Right cardiac atrium (tissue), 5 donors: ENCODE measurements around the gene CWC15. TPM values are rescaled to one million over a fixed set of nuclear protein-coding genes. Genes with fewer than 3 reads are reported as not detected.

Experiments
- ATAC-seq, 2 donors: fragments of 200-7000 bp; cut with Tn5 transposase; one replicate each; pipeline versions ENCODE4 v1.8.0 to v1.9.1; 2020; ENCODE audit warnings: moderate library complexity in 2 of 2, mild to moderate bottlenecking in 1 of 2
- DNase-seq, 3 donors: peaks; one replicate each; pipeline ENCODE4 v3.0.0-alpha.2; 2020
- H3K27ac ChIP-seq: one replicate; pipeline ENCODE4 v1.5.1; 2013; ENCODE audit warnings: mild to moderate bottlenecking, low read length, control low read depth, moderate library complexity
- H3K27me3 ChIP-seq: one replicate; pipeline ENCODE4 v1.6.1; 2013; ENCODE audit not compliant: control insufficient read depth, insufficient read depth
- H3K4me1 ChIP-seq: one replicate; pipeline ENCODE4 v1.6.1; 2013; ENCODE audit warnings: low read length; ENCODE audit not compliant: control insufficient read depth, insufficient read depth
- H3K4me3 ChIP-seq: one replicate; pipeline ENCODE4 v1.5.1; 2013; ENCODE audit warnings: low read length, control low read depth
- H3K9me3 ChIP-seq: one replicate; pipeline ENCODE4 v1.6.1; 2013; ENCODE audit warnings: low read length; ENCODE audit not compliant: control insufficient read depth
- WGBS: extraction: QIAGEN DNeasy Blood & Tissue Kit; methylation state at CpG from one replicate; pipeline ENCODE4 v1.1.7; 2013; 5-methylcytosine and 5-hydroxymethylcytosine counted together
- intact Hi-C, 4 donors: fragments of 100-400 bp; cut with DNase I; formaldehyde crosslinking; loops; one replicate each; pipeline versions ENCODE4 v1.11.0 to v1.14.0; 2022 to 2023
- polyA plus RNA-seq: library from polyadenylated mRNA; stranded (reverse); fragments of 200-250 nt; gene quantifications from one replicate; pipeline ENCODE4 v1.2.3, GENCODE V29; 2013
- total RNA-seq, 4 donors: library from RNA; stranded (reverse); fragmentation: NEBNext Ultra II Directional; extraction: Animal tissue kit (Norgen Biotek cat#: 25700); gene quantifications; one replicate each; pipeline ENCODE4 v1.2.1, GENCODE V29; 2021
- donor health status: healthy with polysubstance abuse.
- donor health status: DM: no; HTN: yes; CAD: no.
- donor health status: DM: no; HTN: no; CAD: no.
- donor health status: DM: no; HTN: yes; CAD: no; lungs with severe emphysema.
- donor health status: DM: yes; HTN: yes; CAD: no.

Gene CWC15
- total and polyA plus RNA-seq, 5 donors = 63.6 to 82.7 (median 67.4) TPM

- no peak overlapping the region for H3K27ac ChIP-seq
- 63% methylated on average over 4 of the region's 4 CpGs for WGBS
- no peaks in the 10 kb centered on the region for H3K4me1 ChIP-seq
- ATAC-seq (no peak), DNase-seq (no peak)
- H3K4me3 ChIP-seq = no peak overlapping the region
- intact Hi-C loops = loop anchor here in 1 of 4 donors (10.0 kb wide), 1 partner anchor 332 kb away; no protein-coding TSS in a partner anchor
- no peaks in the 10 kb centered on the region for H3K9me3 ChIP-seq
- no peaks in the 10 kb centered on the region for H3K27me3 ChIP-seq
Measured at GRCh38 chr11:94956963-94957362, 16.4 kb downstream of the CWC15 start.

- intact Hi-C loops = loop anchor here in 1 of 4 donors (10.0 kb wide), 1 partner anchor 330 kb away; no protein-coding TSS in a partner anchor
- H3K4me3 ChIP-seq = no peak overlapping the region
- WGBS = 84% methylated on average over 1 of the region's 1 CpG
- H3K27ac ChIP-seq = no peak overlapping the region
- H3K27me3 ChIP-seq = no peaks in the 10 kb centered on the region
- DNase-seq (no peak), ATAC-seq (no peak)
- H3K4me1 ChIP-seq = no peaks in the 10 kb centered on the region
- no peaks in the 10 kb centered on the region for H3K9me3 ChIP-seq
Measured at GRCh38 chr11:94954753-94955152, 18.6 kb downstream of the CWC15 start.

GRCh38 chr11:94948070-94948617, 25.2 kb downstream of the CWC15 start:
- ATAC-seq (no peak), DNase-seq (no peak)
- WGBS = 76% methylated on average over 4 of the region's 4 CpGs
- Histone ChIP-seq H3K27ac (no peak overlapping the region), H3K4me1 (no peaks in the 10 kb centered on the region), H3K4me3 (no peak overlapping the region), H3K9me3 (no peaks in the 10 kb centered on the region), H3K27me3 (no peaks in the 10 kb centered on the region)
- intact Hi-C loops = no loop called here

- H3K4me1 ChIP-seq = no peaks in the 10 kb centered on the region
- DNase-seq = no peak
- intact Hi-C loops = no loop called here
- no peaks in the 10 kb centered on the region for H3K9me3 ChIP-seq
- H3K27me3 ChIP-seq = no peaks in the 10 kb centered on the region
- no peak for ATAC-seq
- no peak overlapping the region for H3K4me3 ChIP-seq
- H3K27ac ChIP-seq = no peak overlapping the region
- 87% methylated on average over 4 of the region's 4 CpGs for WGBS
Measured at GRCh38 chr11:94946812-94947211, 26.5 kb downstream of the CWC15 start.

DNA sequence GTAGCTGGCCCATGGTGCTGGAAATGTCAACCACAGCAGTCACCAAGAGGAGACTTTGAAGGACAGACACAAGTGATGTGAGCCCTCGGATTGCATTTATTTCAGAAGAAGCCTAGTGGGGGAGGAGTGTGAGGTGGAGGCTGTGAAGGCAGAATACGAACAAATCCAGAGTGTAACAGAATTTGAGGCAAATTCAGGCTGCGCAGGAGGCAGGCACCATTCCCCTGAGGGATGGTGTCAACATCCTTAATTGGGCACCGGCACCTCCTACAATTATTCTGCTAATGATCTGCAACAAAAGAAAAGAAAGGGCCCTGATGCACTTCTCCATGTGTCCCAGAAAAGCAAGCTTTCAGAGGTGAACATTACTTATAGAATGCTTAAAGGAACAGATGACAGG, 32.2 kb downstream of the CWC15 start:
- H3K4me1 ChIP-seq = peaks cover 4% of the 10 kb centered on the region
- no peak overlapping the region for H3K27ac ChIP-seq
- ATAC-seq (no peak), DNase-seq (no peak)
- H3K27me3 ChIP-seq = no peaks in the 10 kb centered on the region
- H3K4me3 ChIP-seq = no peak overlapping the region
- no peaks in the 10 kb centered on the region for H3K9me3 ChIP-seq
- intact Hi-C loops = no loop called here
- 83% methylated on average over 4 of the region's 4 CpGs for WGBS

- 97% methylated on average over 2 of the region's 2 CpGs for whole genome bisulfite sequencing
- Histone ChIP-seq H3K9me3 (no peaks in the 10 kb centered on the region), H3K27ac (no peak overlapping the region), H3K4me1 (peaks cover 4% of the 10 kb centered on the region), H3K27me3 (no peaks in the 10 kb centered on the region), H3K4me3 (no peak overlapping the region)
- DNase-seq = no peak
- no peak for ATAC-seq
- intact Hi-C loops = no loop called here
Measured at GRCh38 chr11:94939346-94939745, 34.0 kb downstream of the CWC15 start.

GRCh38 chr11:94938095-94939055, 35.0 kb downstream of the CWC15 start:
- intact Hi-C loops = no loop called here

GRCh38 chr11:94934846-94935245, 38.5 kb downstream of the CWC15 start:
- H3K9me3 ChIP-seq = no peaks in the 10 kb centered on the region
- H3K27ac ChIP-seq = no peak overlapping the region
- no peak for DNase-seq
- intact Hi-C loops = no loop called here
- H3K27me3 ChIP-seq = no peaks in the 10 kb centered on the region
- peaks cover 4% of the 10 kb centered on the region for H3K4me1 ChIP-seq
- ATAC-seq = no peak
- WGBS = 76% methylated on average over 3 of the region's 3 CpGs
- H3K4me3 ChIP-seq = no peak overlapping the region

More at GRCh38 chr11:94938095-94939055, 35.0 kb downstream of the CWC15 start:
- Histone ChIP-seq H3K4me1 (peaks cover 4% of the 10 kb centered on the region), H3K27ac (peak overlapping the region; percentile 72), H3K27me3 (no peaks in the 10 kb centered on the region), H3K4me3 (no peak overlapping the region), H3K9me3 (no peaks in the 10 kb centered on the region)
- ATAC-seq (peak; percentile 84 to 85), DNase-seq (peak; percentile 71 to 87 (median 87))
- 23% methylated on average over 9 of the region's 9 CpGs for WGBS

- 66% methylated on average over 4 of the region's 4 CpGs for WGBS
- no peak overlapping the region for H3K4me3 ChIP-seq
- intact Hi-C loops = no loop called here
- no peak for DNase-seq
- ATAC-seq = peak in 1 of 2 donors; percentile 50
- H3K27ac ChIP-seq = no peak overlapping the region
- no peaks in the 10 kb centered on the region for H3K27me3 ChIP-seq
- H3K9me3 ChIP-seq = no peaks in the 10 kb centered on the region
- H3K4me1 ChIP-seq = peaks cover 5% of the 10 kb centered on the region
Measured at GRCh38 chr11:94934362-94934761, 39.0 kb downstream of the CWC15 start.

DNA sequence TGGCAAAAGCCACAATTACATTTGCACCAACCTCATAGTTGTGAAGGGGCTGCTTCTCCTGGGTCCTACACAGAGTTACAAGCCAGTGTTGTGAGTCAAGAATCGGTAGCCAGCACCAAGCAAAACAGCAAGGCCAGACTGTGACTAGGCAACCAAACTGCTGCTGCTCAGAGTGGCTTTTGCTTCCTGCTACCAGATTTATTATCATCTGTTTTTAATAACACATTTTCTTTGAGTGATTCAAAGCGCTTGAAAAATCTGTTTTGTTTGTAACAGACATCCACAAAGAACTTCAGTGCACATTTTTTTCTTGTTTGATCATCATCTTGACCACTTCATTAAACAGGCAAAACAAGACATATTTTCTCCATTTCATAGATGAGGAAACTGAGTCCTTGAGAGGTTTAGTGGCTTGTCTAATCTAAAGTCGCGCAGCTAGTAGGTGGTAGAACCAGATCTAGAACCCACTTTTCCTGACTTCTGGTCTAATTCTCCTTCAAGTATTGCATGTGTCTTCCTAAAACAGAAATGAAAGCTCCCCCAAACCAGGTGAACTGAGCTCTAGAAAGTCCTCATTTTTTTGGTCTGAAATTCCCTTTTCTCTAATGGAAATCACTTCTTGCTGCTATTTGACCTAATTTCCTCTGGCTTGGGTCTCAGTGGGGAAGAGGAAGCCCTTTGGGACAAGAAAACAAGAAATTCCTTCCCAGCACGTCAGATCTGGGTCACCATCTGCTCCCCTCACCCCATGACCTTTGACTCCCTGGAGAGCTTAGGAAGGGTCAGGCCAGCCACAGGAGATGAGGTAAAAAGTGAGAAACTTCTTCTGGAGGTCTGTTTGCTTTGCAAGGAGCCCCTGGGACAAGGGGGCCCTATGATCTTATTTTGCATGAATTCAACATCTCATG, 39.9 kb downstream of the CWC15 start:
- peak; percentile 59 to 82 for ATAC-seq
- Histone ChIP-seq H3K9me3 (no peaks in the 10 kb centered on the region), H3K27ac (no peak overlapping the region), H3K27me3 (no peaks in the 10 kb centered on the region), H3K4me1 (peaks cover 2% of the 10 kb centered on the region), H3K4me3 (no peak overlapping the region)
- DNase-seq = peak in 1 of 3 donors; percentile 35
- WGBS = 46% methylated on average over 5 of the region's 5 CpGs
- intact Hi-C loops = no loop called here
